HepG2 (cell line): ENCODE measurements around the gene EFEMP2. TPM values are rescaled to one million over a fixed set of nuclear protein-coding genes. Genes with fewer than 3 reads are reported as not detected.
A peak's percentile ranks its signal among the peaks of the same experiment; 100 is the strongest.

Source experiments
- EED ChIP-seq: sonication (generic); formaldehyde crosslinking; IDR thresholded peaks from 2 replicates; pipeline ENCODE4 v1.5.0; 2020; ENCODE audit warnings: mild to moderate bottlenecking, missing genetic modification reagents
- FIP1L1 ChIP-seq: fragments of 200-400 bp; formaldehyde crosslinking; IDR thresholded peaks from 2 replicates; pipeline ENCODE4 v1.6.1; 2018; ENCODE audit warnings: low read depth, mild to moderate bottlenecking, low read length, moderate library complexity, borderline replicate concordance; ENCODE audit not compliant: insufficient read depth
- GPN1 ChIP-seq: sonication (generic); formaldehyde crosslinking; IDR thresholded peaks from 2 replicates; pipeline ENCODE4 v1.5.1; 2020; ENCODE audit warnings: missing genetic modification reagents, borderline replicate concordance
- SMC3 ChIP-seq: IDR thresholded peaks from 2 replicates; pipeline ENCODE4 v1.6.1; 2011; ENCODE audit warnings: low read length, improper control_type of control experiment
- TAF1 ChIP-seq: sonication (generic); formaldehyde crosslinking; IDR thresholded peaks from 2 replicates; pipeline ENCODE4 v1.4.0; 2020; ENCODE audit warnings: missing genetic modification reagents
- ZEB1 ChIP-seq: IDR thresholded peaks from 2 replicates; pipeline ENCODE4 v1.6.1; 2012; ENCODE audit warnings: mild to moderate bottlenecking, low read depth, inconsistent platforms; ENCODE audit not compliant: insufficient replicate concordance
- ZNF143 ChIP-seq: sonication (generic); formaldehyde crosslinking; IDR thresholded peaks from 2 replicates; pipeline ENCODE4 v1.4.0; 2020; ENCODE audit warnings: missing genetic modification reagents
- ZNF772 ChIP-seq: sonication (generic); formaldehyde crosslinking; IDR thresholded peaks from 2 replicates; pipeline ENCODE4 v1.5.0; 2020; ENCODE audit warnings: mild to moderate bottlenecking, missing genetic modification reagents
- polyA plus RNA-seq, 8 experiments: library from polyadenylated mRNA; depleted of rRNA in 3 of 8; stranded (reverse) in 7 of 8; unstranded in 1 of 8; fragments of >200 nt; fragmentation: Illumina TruSeq in 4 of 8; extraction: Trizol in 4 of 8; gene quantifications; 2 replicates each; pipeline versions ENCODE4 v1.2.1 to v1.2.3, GENCODE V29; 2011 to 2016; ENCODE audit warnings: low read depth in 4 of 8, missing spikeins in 1 of 8, mixed read lengths in 1 of 8; ENCODE audit not compliant: insufficient read depth in 1 of 8
- total RNA-seq, 5 experiments: library from RNA; depleted of rRNA; stranded (reverse); fragments of >200 nt; fragmentation: Illumina TruSeq; extraction: Trizol; gene quantifications; 2 replicates each; pipeline ENCODE4 v1.2.3, GENCODE V29; 2016; ENCODE audit warnings: low read depth in 1 of 5
- TF ChIP-seq, protein P1 (sequence below): sonication (generic); formaldehyde crosslinking; IDR thresholded peaks from 2 replicates; pipeline ENCODE4 v1.4.0; 2020; ENCODE audit warnings: missing genetic modification reagents
- TF ChIP-seq, protein P2 (sequence below): sonication (generic); formaldehyde crosslinking; IDR thresholded peaks from 2 replicates; pipeline ENCODE4 v1.4.0; 2020; ENCODE audit warnings: missing genetic modification reagents, borderline replicate concordance
- TF ChIP-seq, protein P3 (sequence below): sonication (generic); formaldehyde crosslinking; IDR thresholded peaks from 2 replicates; pipeline ENCODE4 v1.4.0; 2020; ENCODE audit warnings: missing genetic modification reagents
- TF ChIP-seq, protein P4 (sequence below): IDR thresholded peaks from 2 replicates; pipeline ENCODE4 v1.6.1; 2016; ENCODE audit warnings: mild to moderate bottlenecking
- TF ChIP-seq, protein P5 (sequence below): sonication (generic); formaldehyde crosslinking; IDR thresholded peaks from 2 replicates; pipeline ENCODE4 v1.8.0; 2023; ENCODE audit warnings: mild to moderate bottlenecking, missing genetic modification reagents
- TF ChIP-seq, protein P6 (sequence below): sonication (generic); formaldehyde crosslinking; IDR thresholded peaks from 2 replicates; pipeline ENCODE4 v1.4.0; 2020; ENCODE audit warnings: missing genetic modification reagents, low read depth, mild to moderate bottlenecking, borderline replicate concordance

The EFEMP2 gene
- total and polyA plus RNA-seq, 2 of the 13 experiments (the other 11 are each of a cell fraction or from before 2014, with no cell fraction given): 7.4 to 29.7 TPM

DNA sequence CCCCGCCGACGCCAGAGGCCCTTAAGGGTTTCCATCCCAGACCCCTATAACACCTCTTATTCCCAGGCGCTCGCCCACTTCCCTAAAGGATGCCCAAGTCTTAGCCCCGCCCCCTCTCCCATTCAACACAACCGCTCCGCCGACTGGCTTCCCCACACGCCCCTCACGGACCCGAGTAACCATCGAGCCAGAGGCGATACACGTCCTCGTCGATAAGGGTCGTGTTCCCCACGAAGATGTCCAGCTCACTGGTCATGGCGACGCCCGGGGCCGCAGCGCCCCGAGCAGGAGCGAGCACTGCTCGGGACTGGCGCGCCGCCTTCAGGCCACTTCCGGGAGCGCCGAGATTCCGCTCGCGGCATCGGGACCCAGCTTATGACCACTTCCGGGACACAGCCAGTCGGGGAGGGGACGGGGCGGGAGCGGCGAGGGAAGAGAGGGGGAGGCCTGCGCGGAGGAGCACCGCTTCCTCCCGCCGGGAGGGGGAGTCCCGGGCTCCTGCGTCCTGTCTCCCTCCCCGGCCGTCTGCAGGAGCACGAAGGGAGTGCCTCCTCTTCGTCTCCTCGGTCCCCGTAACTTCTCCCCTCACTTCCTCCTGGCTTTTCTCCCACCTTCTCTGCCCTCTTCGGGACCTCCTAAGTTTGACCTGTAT is 15.7 kb upstream of the EFEMP2 start, which contains the start of gene FIBP (continued):
- peak; percentile 57; the same call in 1 of the 2 replicates for TF ChIP-seq TAF1 (CRISPR knock-in tag)
- TF ChIP-seq, protein P1, sequence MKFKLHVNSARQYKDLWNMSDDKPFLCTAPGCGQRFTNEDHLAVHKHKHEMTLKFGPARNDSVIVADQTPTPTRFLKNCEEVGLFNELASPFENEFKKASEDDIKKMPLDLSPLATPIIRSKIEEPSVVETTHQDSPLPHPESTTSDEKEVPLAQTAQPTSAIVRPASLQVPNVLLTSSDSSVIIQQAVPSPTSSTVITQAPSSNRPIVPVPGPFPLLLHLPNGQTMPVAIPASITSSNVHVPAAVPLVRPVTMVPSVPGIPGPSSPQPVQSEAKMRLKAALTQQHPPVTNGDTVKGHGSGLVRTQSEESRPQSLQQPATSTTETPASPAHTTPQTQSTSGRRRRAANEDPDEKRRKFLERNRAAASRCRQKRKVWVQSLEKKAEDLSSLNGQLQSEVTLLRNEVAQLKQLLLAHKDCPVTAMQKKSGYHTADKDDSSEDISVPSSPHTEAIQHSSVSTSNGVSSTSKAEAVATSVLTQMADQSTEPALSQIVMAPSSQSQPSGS: peak; percentile 56; the same call in 1 of the 2 replicates
- TF ChIP-seq, protein P2, sequence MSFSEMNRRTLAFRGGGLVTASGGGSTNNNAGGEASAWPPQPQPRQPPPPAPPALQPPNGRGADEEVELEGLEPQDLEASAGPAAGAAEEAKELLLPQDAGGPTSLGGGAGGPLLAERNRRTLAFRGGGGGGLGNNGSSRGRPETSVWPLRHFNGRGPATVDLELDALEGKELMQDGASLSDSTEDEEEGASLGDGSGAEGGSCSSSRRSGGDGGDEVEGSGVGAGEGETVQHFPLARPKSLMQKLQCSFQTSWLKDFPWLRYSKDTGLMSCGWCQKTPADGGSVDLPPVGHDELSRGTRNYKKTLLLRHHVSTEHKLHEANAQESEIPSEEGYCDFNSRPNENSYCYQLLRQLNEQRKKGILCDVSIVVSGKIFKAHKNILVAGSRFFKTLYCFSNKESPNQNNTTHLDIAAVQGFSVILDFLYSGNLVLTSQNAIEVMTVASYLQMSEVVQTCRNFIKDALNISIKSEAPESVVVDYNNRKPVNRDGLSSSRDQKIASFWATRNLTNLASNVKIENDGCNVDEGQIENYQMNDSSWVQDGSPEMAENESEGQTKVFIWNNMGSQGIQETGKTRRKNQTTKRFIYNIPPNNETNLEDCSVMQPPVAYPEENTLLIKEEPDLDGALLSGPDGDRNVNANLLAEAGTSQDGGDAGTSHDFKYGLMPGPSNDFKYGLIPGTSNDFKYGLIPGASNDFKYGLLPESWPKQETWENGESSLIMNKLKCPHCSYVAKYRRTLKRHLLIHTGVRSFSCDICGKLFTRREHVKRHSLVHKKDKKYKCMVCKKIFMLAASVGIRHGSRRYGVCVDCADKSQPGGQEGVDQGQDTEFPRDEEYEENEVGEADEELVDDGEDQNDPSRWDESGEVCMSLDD (CRISPR knock-in tag): no peak
- no peak for TF ChIP-seq ZNF772 (CRISPR knock-in tag)
- TF ChIP-seq ZNF143 (CRISPR knock-in tag): no peak
- TF ChIP-seq, protein P3, sequence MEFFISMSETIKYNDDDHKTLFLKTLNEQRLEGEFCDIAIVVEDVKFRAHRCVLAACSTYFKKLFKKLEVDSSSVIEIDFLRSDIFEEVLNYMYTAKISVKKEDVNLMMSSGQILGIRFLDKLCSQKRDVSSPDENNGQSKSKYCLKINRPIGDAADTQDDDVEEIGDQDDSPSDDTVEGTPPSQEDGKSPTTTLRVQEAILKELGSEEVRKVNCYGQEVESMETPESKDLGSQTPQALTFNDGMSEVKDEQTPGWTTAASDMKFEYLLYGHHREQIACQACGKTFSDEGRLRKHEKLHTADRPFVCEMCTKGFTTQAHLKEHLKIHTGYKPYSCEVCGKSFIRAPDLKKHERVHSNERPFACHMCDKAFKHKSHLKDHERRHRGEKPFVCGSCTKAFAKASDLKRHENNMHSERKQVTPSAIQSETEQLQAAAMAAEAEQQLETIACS: peak; percentile 65
- peak; percentile 18; the same call in 1 of the 2 replicates for TF ChIP-seq SMC3
- no peak for TF ChIP-seq FIP1L1
- TF ChIP-seq, protein P4, sequence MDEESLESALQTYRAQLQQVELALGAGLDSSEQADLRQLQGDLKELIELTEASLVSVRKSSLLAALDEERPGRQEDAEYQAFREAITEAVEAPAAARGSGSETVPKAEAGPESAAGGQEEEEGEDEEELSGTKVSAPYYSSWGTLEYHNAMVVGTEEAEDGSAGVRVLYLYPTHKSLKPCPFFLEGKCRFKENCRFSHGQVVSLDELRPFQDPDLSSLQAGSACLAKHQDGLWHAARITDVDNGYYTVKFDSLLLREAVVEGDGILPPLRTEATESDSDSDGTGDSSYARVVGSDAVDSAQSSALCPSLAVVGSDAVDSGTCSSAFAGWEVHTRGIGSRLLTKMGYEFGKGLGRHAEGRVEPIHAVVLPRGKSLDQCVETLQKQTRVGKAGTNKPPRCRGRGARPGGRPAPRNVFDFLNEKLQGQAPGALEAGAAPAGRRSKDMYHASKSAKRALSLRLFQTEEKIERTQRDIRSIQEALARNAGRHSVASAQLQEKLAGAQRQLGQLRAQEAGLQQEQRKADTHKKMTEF (CRISPR knock-in tag): peak; percentile 78
- TF ChIP-seq, protein P5, sequence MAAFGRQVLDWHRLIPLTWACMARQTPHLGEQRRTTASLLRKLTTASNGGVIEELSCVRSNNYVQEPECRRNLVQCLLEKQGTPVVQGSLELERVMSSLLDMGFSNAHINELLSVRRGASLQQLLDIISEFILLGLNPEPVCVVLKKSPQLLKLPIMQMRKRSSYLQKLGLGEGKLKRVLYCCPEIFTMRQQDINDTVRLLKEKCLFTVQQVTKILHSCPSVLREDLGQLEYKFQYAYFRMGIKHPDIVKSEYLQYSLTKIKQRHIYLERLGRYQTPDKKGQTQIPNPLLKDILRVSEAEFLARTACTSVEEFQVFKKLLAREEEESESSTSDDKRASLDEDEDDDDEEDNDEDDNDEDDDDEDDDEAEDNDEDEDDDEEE: peak; percentile 17; the same call in 1 of the 2 replicates
- TF ChIP-seq EED (CRISPR knock-in tag): no peak
- no peak for TF ChIP-seq GPN1 (CRISPR knock-in tag)
- TF ChIP-seq, protein P6, sequence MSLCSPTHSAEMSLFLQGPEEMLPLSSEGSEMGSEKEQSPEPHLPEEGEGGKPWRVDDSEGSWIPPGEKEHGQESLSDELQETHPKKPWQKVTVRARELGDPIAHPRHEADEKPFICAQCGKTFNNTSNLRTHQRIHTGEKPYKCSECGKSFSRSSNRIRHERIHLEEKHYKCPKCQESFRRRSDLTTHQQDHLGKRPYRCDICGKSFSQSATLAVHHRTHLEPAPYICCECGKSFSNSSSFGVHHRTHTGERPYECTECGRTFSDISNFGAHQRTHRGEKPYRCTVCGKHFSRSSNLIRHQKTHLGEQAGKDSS (CRISPR knock-in tag): peak; percentile 61; the same call in 1 of the 2 replicates
- TF ChIP-seq ZEB1: peak; percentile 26
